22Rv1 (cell line): ENCODE measurements around the gene CRHR1.
A peak's percentile ranks its signal among the peaks of the same experiment; 100 is the strongest.

Experiments
- H3K27ac ChIP-seq: fragments of 450-650 bp; 2 replicates; pipeline ENCODE4 v1.5.1; 2017
- ZFX ChIP-seq: fragments of 450-650 bp; IDR thresholded peaks from 2 replicates; pipeline ENCODE4 v1.6.1; 2017; ENCODE audit warnings: antibody characterized with exemption, borderline replicate concordance
- TF ChIP-seq, protein P1 (sequence below): fragments of 450-650 bp; IDR thresholded peaks from 2 replicates; pipeline ENCODE4 v1.5.1; 2017; ENCODE audit warnings: mild to moderate bottlenecking

Gene CRHR1

DNA sequence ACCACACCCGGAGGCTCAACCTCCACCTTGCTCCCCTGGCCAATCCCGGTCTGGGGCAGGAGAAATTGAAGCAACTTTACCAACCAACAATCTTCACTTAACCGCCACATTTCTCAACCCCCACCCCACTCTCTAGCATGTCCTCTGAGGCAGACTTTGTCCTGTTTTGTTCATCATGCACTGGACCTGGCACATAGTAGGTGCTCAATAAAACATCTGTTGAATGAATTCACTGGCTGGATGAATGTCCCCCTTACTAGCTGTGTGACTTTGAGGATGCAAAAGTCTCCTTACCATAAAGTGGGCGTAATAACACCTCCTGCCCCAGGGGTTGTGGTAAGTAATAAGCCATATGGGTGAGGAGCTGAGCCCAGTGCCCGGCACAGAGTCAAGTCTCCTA is 66.3 kb downstream of the CRHR1 start:
- TF ChIP-seq, protein P1, sequence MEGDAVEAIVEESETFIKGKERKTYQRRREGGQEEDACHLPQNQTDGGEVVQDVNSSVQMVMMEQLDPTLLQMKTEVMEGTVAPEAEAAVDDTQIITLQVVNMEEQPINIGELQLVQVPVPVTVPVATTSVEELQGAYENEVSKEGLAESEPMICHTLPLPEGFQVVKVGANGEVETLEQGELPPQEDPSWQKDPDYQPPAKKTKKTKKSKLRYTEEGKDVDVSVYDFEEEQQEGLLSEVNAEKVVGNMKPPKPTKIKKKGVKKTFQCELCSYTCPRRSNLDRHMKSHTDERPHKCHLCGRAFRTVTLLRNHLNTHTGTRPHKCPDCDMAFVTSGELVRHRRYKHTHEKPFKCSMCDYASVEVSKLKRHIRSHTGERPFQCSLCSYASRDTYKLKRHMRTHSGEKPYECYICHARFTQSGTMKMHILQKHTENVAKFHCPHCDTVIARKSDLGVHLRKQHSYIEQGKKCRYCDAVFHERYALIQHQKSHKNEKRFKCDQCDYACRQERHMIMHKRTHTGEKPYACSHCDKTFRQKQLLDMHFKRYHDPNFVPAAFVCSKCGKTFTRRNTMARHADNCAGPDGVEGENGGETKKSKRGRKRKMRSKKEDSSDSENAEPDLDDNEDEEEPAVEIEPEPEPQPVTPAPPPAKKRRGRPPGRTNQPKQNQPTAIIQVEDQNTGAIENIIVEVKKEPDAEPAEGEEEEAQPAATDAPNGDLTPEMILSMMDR: no peak
- no peak for TF ChIP-seq ZFX
- no peak overlapping the region for H3K27ac ChIP-seq

DNA sequence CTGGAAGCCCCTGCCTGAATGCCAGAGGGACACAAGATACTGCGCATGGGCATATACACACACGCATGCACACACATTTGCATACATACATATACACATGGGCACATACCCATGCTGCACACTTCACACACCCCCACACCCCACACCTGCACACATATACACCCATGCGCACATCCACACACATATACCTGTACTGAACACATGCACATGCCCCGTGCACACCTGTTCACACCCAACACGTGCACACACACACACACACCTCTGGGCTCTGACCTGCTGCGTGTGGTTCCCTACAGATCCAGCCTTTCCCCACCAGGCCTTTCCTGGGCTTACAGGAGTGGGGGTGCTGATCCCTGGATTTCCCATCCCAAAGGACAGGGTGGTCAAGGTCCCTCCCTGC is 66.9 kb downstream of the CRHR1 start:
- H3K27ac ChIP-seq: no peak overlapping the region
- TF ChIP-seq, protein P1: no peak
- TF ChIP-seq ZFX: no peak

DNA sequence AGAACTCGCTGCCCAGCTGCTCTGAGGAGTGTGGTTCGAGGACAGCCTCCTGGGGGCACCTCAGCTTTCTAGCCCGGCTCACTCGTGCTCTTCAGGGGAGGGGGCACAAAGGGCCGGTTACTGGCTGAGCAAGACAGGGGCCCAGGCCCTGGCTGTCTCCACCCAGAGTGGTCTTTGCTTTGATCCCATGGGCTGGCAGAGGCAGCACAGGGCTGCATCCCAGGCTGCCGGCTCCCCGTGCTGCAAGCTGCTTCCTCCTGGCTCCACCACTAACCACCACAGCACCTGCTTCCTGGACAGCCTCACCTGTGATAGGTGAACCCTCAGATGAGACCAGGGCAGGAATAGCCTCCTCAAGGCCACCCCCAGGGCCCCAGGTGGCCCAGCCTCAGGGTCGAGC is 67.3 kb downstream of the CRHR1 start:
- TF ChIP-seq ZFX: no peak
- TF ChIP-seq, protein P1: no peak
- no peak overlapping the region for H3K27ac ChIP-seq

DNA sequence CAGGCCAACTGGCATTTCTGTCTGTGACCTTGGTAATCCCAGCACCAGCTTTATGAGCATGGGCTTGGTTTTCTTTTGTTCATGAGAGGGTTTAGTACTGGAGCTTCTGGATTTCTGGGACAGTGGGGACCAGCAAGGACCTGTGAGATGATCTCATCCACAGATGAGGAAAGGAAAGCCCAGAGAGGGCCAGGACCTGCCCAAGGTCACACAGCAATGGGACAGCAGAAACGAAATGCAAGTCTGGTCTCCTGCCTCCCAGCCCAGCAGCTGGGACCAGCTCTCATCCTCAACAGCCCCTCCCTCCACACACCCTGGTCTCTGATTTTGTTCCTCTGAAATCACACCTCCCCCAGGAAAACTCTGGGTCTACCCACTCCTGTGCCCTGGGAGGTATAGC is 67.8 kb downstream of the CRHR1 start:
- TF ChIP-seq ZFX: no peak
- TF ChIP-seq, protein P1: no peak
- no peak overlapping the region for H3K27ac ChIP-seq

DNA sequence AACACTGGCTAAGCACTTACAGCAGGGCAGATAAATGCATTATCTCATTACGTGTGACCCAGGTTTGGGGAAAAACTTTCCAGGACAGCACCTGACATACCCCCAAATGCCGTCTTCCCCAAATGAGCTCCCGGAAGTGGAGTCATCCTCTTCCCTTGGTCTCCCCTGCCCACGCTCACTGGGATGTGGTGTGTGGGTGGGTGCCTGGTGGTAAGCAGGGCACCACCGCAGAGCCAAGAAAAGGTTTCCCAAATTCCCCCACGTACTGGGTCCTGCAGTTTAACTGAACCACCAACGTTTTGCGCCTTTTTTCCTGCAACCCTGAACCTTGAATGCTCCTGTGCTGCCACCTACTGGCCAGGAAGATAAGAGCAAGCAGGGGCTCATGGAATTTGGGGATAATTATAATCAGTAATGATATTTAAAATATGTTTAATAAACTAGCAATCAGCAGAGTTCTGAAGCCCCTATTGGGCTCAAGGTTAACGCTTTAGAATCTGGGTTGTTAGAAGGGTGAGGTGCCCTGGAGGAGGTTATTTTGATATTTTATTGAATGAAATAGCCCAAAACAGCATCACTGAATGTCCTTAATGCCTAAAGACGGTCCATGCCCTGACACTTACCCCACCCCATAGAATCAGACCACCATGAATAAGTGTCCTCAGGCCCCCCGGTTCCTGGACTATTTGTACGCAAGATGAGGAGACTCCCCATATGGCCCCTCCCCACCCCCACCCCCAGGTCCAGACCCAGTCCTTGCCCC is 68.6 kb downstream of the CRHR1 start:
- H3K27ac ChIP-seq: no peak overlapping the region

DNA sequence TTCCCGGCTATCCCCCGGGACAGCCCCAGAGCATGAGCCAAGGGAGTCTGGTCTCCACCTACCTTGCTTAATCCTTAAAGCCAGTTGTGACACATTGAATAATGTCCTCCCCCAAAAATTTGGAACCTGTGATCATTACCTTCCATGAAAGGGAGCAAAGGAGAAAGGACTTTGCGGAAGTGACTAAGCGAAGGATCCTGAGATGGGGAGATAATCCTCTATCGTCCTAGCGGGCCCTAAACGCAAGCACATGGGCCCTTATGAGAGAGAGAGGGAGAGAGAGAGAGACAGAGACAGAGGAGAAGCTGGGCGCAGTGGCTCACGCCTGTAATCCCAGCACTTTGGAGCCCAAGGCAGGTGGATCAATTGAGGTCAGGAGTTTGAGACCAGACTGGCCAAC is 70.1 kb downstream of the CRHR1 start:
- TF ChIP-seq ZFX: no peak
- TF ChIP-seq, protein P1: no peak
- H3K27ac ChIP-seq: no peak overlapping the region

More for the DNA sequence above, 68.6 kb downstream of the CRHR1 start:
- TF ChIP-seq ZFX: no peak
- TF ChIP-seq, protein P1: peak; percentile 93

DNA sequence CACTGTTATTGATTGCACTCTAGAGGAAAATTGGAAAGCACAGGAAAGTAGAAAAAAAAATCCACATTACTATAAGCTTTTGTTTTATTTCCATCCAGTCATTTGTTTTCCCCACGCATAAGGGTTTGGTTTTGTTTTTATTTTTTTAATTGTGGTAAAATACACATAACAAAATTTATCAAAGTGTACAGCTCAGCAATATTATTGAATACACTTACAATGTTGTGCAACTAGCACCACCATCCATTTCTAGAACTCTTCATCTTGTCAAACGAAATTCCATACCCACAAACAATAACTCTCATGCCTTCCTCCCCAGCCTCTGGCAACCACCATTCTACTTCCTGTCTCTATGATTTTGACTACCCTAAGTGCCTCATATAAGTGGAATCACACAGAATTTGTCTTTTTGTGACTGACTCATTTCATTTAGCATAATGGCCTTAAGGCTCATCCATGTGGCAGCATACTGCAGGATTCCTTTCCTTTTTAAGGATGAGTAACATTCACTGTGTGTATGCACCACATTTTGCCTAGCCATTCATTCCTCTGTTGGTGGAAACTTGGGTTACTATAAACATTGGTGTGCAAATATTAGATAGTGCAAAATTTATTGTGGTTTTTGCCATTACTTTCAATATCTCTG is 71.7 kb downstream of the CRHR1 start:
- no peak overlapping the region for H3K27ac ChIP-seq
- no peak for TF ChIP-seq ZFX
- TF ChIP-seq, protein P1: no peak
